Dermis blood vessel endothelial cell (primary cell): ENCODE data around the gene MAGOHB. TPM values are rescaled to one million over a fixed set of nuclear protein-coding genes. Genes with fewer than 3 reads are reported as not detected.

Experiments
- DNase-seq: peaks from one replicate; pipeline ENCODE4 v3.0.0; 2010
- total RNA-seq: library from RNA; depleted of rRNA; stranded (reverse); fragments of >200 nt; gene quantifications from 2 replicates; pipeline ENCODE4 v1.2.3, GENCODE V29; 2014

Gene MAGOHB
- total RNA-seq, 1 donor from 2014 or later, result 7.8 TPM

- no peak for DNase-seq
Measured at GRCh38 chr12:10554228-10554755, 59.1 kb downstream of the MAGOHB start.

Other genes with a start within 250 kb of the MAGOHB start
- gene KLRK1, start 223.6 kb downstream of the MAGOHB start, total RNA-seq, result not detected in 2 replicates
- gene KLRC4, start 203.9 kb downstream of the MAGOHB start, total RNA-seq, result not detected in 2 replicates
- not detected in 2 replicates for gene KLRC3, start 193.0 kb downstream of the MAGOHB start, total RNA-seq
- not detected in 2 replicates for gene KLRC2, start 177.6 kb downstream of the MAGOHB start, total RNA-seq
- not detected in 2 replicates for gene KLRC1, start 160.2 kb downstream of the MAGOHB start, total RNA-seq
- gene EIF2S3B, start 107.7 kb downstream of the MAGOHB start, total RNA-seq, result 1.0 and 1.2 TPM in 2 replicates
- 4.6 and 7.9 TPM in 2 replicates for gene STYK1, start 60.4 kb upstream of the MAGOHB start, total RNA-seq
- 148 and 179 TPM in 2 replicates for gene YBX3, start 109.7 kb upstream of the MAGOHB start, total RNA-seq
- not detected in 2 replicates for gene TAS2R7, start 189.0 kb upstream of the MAGOHB start, total RNA-seq
- not detected in 2 replicates for gene TAS2R8, start 193.7 kb upstream of the MAGOHB start, total RNA-seq
- gene TAS2R9, start 196.6 kb upstream of the MAGOHB start, total RNA-seq, result not detected in 2 replicates
- 0.17 and 0.37 TPM in 2 replicates for gene TAS2R10, start 212.7 kb upstream of the MAGOHB start, total RNA-seq
- gene PRR4, start 235.9 kb upstream of the MAGOHB start, total RNA-seq, result 0.17 and 0.33 TPM in 2 replicates